GM19463 (cell line): ENCODE measurements around the gene ZNRF3.
"Not testable (repeated sequence)": the region's sequence is repeated elsewhere in the genome, so short reads cannot be mapped to it uniquely, and the experiment has no call there.

Experiments
- ATAC-seq: cut with Tn5 transposase; IDR thresholded peaks from one replicate; pipeline ENCODE4 v1.9.1; 2021; ENCODE audit warnings: mild to moderate bottlenecking, moderate library complexity; ENCODE audit not compliant: unreplicated experiment

ZNRF3 gene

DNA sequence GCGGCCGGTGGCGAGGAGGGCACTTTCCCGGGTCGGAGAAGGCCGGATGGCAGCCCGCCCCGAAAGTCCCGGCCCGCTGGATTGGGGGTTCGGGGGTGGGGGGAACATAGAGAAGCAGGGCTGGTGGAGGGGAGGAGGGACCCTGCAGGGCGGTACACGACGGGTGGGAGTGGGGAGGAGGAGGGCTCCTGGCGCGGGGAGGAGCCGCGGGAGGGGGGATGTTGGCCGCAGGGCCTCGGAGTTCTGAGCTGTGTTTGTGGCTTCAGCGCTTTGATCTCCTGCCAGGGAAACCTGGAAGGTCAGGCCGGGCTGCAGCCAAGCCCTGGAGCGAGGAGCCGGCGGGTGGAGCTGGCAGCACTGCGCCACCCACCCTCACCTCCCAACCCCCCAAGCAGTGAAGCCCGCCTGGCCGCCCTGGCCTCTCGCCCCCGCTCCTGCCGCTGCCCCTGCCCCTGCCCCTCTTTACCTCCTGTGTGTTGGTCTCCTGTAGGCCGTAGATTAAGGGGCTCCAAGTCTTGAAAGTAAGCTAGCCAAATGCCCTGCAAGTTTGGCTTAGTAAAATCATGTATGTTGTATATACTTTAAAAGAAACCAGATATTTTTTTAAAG, 147.3 kb downstream of the ZNRF3 start:
- ATAC-seq, result no peak

DNA sequence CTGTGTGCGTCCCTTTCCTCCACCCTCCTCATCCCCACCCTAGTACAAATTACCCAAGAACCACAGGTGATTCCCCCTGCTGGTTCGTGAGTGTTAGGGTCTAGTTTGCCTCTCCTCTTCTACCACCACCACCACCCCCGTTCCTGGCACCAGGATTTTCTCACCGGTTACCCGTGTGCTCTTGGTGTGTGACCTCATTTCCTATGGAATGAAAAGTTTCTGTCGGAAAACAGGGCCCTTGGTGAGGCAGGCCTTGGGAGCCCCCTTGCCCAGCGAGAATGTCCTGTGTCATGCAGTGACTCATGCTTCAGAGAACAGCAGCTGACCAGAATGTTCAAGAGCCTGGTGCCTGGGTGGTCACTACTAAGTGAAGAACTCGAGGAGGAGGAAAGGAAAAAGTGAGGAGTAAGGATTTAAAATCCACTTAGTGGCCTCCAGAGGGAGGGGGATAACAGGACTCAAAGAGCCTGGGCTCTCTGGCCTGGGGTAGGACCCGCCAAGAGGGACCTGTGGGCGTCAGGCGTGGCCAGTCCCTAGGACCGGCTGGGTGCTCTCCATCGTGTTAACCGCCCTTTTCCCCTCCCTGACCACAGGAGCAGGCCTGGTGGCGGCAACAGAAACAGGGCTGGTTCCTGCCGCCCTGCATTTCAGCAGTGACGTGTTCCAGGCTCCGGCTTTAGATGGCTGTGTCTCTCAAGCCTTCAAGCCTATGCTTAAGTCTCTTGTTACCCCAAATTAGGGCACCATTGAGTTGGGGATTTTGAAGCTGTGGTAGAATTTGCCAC, 148.0 kb downstream of the ZNRF3 start:
- ATAC-seq, result no peak

DNA sequence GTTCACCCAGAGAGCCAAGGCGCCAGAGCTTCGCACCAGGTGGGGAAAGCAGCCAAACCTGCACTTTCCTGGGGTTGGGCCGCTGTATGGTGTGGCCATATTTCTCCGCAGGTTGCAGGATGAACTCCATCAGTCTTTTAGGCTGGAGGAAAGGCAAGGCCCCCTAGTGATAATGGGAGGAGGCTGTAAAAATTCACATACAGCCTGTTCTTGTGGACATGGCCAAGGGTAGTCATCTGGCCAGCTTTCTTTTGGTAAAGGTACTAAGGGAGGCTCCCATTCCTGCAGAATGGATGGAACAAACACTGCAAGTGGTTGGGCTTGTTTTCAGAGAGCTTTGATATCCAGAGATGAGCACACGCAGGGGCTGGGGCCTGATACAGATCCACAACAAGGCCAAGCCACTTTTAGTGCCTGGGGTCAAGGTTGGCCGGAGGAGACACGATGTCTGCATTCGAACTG, 148.7 kb downstream of the ZNRF3 start:
- no peak for ATAC-seq

DNA sequence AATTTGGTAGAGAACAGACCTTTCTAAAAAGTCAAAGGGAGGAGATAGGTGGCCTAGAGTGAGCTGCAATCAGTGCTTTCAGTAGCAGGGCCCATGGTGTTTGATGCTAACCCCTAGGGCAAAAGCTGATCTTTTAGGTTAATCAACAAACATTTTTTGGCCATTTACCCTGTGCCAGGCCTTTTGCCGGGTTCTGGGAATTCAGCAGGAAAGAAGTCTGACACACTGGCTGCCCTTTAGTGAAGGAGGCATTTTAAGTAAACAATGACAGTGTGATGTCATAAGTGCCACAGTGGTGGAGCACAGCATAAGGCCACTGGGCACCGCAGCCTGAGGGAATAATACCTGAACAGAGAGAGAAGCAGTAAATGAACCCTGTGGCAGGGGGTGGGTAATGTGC, 149.2 kb downstream of the ZNRF3 start:
- ATAC-seq, result no peak

DNA sequence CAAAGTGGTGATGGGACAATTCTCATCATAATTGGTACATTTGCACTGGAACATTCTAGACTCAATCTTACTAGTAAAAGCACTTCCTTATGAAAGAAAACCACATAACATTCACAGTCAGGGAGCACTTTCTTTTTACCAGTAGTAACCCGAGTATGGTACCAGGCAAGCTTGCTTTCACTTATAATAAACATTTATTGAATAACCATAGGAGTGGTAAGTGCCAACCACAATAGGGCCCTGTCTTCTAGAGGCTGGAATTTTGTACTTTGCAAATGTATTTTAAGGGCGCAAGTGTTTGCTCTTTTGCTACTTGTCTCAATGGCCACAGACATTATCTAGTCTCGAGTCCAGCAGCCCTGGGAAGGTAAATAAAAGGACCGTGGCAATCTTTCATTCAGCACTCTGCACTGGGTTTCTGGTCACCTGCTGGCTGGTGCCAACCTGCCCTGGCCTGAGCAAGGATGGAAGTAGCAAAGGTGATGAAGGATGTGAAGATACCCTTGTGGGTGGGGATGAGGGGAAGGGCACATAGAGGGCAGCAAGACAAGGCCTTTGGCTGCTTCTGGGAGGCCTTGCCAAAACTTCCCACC, 154.1 kb downstream of the ZNRF3 start:
- ATAC-seq, result no peak

DNA sequence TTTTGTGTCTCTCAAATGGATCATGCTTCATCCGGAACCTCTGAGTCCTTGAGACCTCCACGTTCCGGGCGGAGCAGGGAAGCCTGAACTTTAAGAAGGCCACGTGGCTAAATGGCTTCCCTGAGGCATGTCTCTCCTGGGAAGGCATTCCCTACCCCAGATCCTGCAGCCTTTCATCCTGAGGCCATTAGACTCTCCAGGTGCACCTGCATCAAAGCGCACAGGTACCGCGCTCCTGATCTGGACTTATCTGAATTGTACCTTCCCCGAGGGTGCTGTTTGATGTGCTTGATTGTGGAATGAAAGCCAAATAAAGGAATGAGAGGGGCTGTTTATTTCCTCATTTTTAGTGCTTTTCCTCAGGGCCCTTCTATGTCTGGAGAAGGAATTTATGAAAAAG, 155.8 kb downstream of the ZNRF3 start:
- no peak for ATAC-seq

DNA sequence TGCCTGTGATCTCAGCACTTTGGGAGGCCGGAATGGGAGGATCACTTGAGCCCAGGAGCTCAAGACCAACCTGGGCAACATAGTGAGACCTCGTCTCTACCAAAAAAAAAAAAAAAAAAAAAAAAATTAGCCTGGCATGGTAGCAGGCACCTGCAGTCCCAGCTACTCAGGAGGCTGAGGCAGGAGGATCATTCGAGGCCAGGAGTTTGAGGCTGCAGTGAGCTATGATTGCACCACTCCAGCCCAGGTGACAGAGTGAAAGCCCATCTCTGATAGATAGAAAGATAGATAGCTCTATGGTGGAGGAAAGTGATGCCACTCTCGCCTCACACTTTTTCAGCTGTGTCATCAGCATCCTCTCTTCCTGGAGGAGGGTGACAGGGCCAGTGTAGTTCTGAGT, 156.3 kb downstream of the ZNRF3 start:
- ATAC-seq, result not testable (repeated sequence)

DNA sequence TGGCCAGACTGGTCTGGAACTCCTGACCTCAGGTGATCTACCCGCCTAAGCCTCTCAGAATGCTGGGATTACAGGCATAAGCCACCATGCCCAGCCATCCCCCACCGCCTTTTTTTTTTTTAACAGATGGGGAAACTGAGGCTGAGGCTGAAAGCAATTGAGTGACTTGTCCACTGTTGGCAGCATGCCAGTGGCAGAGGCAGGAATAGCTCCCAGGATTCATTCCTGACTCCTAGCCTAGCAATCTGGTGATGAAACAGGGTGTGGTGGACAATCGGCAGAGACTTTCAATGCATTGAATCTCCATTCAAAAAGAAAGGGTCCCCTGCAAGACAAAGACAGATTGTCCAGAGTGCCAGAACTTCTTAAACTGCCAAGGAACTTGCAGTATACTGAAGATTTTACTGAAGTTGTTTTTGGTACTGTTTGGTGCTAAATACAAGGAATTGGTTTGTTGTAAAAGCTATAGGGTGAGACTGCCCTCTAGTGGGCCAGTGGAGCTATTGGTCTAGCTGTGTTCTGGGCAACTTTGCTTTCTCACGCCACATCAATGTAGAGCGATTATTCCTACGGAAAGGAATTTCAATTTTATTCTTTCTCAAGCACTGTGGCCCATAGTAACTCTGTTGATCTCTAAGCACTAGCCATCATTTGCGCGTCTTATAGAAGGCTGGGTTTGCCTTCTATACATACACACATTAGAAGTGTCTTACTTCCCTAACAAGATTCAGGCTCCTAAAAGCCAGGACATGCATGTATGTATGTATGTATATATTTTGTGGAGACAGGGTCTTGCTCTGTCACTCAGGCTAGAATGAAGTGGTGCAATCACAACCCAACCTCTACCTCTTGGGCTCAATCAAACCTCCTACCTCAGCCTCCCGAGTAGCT, 157.3 kb downstream of the ZNRF3 start:
- ATAC-seq, result no peak

DNA sequence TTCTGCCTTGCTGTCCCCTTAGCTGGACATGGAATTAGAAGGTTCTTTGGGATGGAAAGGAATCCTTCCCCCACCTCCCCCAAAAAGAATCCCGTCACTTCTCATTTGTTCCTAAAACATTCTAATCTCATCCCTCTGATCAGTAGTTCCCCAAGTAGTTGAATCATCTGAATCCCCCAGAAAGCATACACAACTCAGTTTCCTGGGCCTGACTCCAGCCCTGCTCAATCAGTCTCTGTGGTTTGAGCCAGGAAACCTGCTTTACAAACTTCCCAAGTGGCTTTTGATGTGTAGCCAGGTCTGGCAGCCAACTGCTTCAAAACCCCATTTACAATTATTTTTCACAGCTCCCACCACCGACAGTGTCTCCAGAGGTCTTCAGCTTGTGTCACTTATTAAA, 158.0 kb downstream of the ZNRF3 start:
- no peak for ATAC-seq

DNA sequence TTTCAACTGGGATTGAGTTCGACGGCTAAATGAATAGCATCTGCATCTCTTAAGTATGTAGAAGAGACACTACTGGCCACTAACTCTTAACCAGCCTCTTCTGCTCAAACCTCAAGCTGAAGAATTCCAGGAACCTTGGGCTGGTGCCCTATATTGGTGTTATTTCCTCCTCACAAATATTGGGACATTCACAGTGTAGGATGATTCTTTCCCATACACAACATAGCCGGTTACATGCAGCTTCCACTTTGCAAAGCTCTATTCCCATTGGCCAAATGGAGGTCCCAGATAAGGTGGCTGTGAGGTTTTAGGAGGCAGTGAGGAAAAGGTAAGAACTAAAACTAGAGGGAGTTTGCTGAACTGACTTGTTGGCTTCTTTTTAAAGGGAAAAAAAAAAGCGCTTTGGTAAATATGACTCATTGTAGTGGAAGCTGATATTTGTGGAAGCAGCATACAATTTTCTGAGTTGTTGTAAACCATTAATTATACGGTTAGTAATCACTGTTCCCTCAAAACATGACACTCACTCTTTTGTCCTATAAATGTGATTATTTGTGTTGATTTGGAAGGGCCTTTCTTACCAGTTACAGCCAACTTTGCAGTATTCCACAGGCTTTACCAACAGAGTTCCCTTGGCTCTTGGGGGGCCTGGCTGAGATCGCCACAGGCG, 160.7 kb downstream of the ZNRF3 start:
- no peak for ATAC-seq

DNA sequence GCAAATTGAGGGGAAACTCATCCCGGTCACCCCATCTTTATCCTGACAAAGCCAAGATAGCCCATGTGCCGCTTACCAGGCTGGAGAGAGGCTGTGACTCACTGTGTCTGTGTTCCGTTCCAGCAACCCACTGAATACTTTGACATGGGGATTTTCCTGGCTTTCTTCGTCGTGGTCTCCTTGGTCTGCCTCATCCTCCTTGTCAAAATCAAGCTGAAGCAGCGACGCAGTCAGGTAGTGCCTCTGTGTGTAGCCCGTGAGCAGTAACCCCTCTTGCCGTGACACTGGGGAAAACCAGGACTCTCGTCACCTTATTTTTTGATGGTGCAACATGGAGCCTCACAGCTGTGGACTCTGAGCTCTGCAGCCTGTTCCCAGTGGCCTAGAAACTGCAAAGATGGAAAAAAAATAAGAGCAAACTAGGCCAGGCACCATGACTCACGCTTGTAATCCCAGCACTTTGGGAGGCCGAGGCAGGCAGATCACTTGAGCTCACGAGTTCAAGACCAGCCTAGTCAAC, 161.3 kb downstream of the ZNRF3 start:
- ATAC-seq, result no peak

DNA sequence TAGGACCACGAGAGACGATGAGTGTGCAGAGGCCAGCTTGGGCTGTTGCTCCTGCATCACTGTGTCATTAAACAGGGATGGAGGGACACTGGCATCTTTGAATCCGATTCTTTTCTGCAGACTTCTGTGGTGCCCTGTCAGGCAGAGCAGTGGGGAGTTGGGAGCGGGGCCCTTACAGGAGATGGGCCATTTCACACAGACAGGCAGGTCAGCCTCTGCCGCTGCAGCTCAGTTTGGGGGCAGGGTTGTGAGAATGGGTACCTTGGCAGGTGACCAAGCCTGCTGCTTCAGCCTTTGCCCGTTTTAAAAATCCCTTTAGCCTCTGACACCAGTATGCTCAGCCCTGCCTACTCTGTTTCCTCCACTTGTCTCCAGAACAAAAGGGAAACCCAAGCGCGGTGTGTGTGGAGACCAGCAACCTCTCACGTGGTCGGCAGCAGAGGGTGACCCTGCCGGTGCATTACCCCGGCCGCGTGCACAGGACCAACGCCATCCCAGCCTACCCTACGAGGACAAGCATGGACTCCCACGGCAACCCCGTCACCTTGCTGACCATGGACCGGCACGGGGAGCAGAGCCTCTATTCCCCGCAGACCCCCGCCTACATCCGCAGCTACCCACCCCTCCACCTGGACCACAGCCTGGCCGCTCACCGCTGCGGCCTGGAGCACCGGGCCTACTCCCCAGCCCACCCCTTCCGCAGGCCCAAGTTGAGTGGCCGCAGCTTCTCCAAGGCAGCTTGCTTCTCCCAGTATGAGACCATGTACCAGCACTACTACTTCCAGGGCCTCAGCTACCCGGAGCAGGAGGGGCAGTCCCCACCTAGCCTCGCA, 165.7 kb downstream of the ZNRF3 start:
- no peak for ATAC-seq

DNA sequence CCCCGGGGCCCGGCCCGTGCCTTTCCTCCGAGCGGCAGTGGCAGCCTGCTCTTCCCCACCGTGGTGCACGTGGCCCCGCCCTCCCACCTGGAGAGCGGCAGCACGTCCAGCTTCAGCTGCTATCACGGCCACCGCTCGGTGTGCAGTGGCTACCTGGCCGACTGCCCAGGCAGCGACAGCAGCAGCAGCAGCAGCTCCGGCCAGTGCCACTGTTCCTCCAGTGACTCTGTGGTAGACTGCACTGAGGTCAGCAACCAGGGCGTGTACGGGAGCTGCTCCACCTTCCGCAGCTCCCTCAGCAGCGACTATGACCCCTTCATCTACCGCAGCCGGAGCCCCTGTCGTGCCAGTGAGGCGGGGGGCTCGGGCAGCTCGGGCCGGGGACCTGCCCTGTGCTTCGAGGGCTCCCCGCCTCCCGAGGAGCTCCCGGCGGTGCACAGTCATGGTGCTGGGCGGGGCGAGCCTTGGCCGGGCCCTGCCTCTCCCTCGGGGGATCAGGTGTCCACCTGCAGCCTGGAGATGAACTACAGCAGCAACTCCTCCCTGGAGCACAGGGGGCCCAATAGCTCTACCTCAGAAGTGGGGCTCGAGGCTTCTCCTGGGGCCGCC, 166.4 kb downstream of the ZNRF3 start:
- no peak for ATAC-seq

DNA sequence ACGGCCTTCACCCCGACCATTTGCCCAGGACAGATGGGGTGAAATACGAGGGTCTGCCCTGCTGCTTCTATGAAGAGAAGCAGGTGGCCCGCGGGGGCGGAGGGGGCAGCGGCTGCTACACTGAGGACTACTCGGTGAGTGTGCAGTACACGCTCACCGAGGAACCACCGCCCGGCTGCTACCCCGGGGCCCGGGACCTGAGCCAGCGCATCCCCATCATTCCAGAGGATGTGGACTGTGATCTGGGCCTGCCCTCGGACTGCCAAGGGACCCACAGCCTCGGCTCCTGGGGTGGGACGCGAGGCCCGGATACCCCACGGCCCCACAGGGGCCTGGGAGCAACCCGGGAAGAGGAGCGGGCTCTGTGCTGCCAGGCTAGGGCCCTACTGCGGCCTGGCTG, 167.1 kb downstream of the ZNRF3 start:
- ATAC-seq, result no peak

DNA sequence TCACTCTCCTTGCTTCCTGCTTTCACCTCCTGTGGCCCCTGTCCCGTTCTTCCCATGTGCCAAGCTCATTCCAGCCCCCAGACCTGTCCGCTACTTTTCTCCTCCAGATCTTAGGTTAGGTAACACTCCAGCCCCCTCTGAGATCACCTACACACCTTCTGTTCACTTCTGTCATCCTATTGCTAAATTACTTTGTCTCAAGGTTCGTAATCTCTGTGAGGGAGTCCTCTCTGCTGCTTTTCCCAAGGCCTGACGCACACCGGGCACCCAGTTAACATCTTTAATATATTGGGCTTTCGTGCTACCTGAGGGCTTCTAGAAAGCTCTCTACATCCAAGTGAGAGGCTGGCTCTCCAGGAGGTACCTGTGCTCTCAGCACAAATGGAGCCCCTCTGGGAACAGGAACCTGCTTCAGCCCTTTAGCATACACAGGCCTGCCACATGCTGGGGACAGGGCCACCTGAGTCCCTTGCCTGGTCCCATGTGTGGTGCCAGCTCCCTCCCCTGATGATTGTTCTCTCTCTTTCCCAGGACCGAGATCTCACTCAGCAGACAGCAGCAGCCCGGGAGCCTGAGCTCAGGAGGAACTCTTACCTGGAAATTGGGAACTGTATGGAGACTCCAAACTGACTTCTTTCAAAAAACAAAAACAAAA, 169.8 kb downstream of the ZNRF3 start:
- ATAC-seq, result no peak

DNA sequence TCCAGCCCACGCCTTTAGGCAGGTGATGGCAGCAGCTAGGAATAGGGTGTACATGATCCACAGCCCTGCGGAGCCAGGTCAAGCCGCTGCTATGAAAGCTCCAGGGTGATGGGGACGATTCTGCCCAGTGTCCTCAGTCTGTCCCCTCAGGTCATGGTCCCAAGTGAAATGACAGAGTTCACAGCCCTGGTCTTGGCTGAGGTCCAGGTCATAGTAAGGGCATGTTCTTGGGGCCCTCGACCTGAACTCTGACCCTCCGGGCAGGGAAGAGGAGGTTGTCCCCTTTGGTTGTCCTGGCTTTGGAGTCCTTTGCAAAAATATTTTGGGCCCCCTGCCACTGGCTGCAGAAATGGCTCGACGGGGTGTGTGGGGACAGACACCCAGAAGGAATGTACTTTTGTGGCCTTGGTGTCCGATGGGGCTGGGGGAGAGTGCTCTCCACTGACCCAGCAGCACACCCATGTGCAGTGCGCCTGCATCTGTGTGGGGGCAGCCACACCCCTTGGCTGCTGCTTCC, 170.9 kb downstream of the ZNRF3 start:
- no peak for ATAC-seq

DNA sequence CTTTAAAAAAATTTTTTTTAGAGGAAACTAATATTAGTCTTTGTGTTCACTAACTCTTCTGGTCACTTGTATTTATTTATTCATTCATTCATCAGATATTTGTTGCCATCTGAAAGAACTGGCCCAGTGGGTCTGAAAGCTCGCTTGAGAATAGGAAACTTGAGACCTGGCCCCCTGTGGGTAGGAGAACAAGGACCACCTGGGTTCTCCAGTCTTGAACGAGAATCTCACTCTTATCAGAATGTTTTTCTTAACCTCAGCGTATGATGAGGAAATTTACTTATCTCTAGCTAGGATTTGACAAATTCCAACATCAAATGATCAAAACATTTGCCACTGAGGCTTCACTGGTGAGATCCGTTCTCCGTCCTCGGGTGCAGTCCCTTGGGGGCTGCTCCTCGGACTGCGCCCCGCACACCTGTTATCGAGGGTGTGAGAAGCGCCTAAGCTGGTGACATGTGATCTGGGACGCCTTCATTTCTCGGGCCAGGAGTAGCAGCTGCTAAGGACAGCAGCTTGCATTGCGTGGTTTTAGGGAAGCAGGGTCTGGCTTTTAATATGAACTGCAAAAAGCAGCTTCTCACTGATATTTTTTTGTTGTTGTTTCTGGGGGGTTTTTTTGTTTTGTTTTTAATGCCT, 171.9 kb downstream of the ZNRF3 start:
- no peak for ATAC-seq

DNA sequence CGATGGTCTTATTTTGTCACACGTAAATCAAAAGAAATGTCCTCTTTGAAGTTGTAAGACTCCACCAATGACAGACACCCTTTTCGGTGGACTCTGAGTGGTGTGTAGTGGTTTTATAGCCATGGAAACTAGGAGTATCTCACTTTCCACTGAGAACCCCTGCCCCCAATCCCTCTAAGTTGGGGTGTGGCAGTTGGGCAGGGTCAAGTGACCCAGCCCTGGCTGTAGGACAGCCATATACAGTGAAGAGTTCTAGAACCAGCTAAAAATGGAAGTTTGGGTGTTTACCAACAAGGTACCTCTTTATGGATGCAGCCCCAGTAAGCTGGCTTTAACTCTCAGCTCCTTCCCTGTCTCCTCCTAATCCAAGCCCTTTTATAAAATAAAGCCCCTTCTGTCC, 173.1 kb downstream of the ZNRF3 start:
- ATAC-seq, result no peak
